Endothelial cell of umbilical vein (primary cell): ENCODE data around the gene AKT2. TPM values are rescaled to one million over a fixed set of nuclear protein-coding genes. Genes with fewer than 3 reads are reported as not detected.

Source experiments
- BruUV-seq: library from RNA; stranded (reverse); fragments of 400-500 nt; replicated peaks from 2 replicates; lab custom pipeline; 2021; lab: Mats Ljungman, UMichigan
- CTCF ChIA-PET: fragments of 300-600, 350-600 bp; sonication (Branson Sonifier 250); formaldehyde crosslinking; loops from one replicate; lab custom pipeline; 2021; ENCODE audit warnings: antibody characterized with exemption, inconsistent platforms; lab: Charles Lee
- POLR2A ChIA-PET: fragments of 300-600, 350-600 bp; sonication (Branson Sonifier 250); formaldehyde crosslinking; loops from one replicate; lab custom pipeline; 2021; ENCODE audit warnings: antibody characterized with exemption, inconsistent platforms; lab: Charles Lee
- DNase-seq: peaks from one replicate; pipeline ENCODE4 v3.0.0-alpha.2; 2011; ENCODE audit warnings: low read depth, low spot score
- FAIRE-seq: peaks from 2 replicates; lab custom pipeline; 2011; peaks lifted over from hg19 to GRCh38; lab: Jason Lieb, UNC
- H2AFZ ChIP-seq: 2 replicates; pipeline ENCODE4 v1.6.0; 2012; ENCODE audit warnings: low read depth, low read length, control low read depth, inconsistent platforms
- H3K27ac ChIP-seq: 2 replicates; pipeline ENCODE4 v1.5.1; 2011; ENCODE audit warnings: low read depth, mild to moderate bottlenecking, control low read depth, low read length, moderate library complexity; ENCODE audit not compliant: insufficient read depth
- H3K27me3 ChIP-seq, 2 experiments: 2 replicates each; pipeline versions ENCODE4 v1.6.0 to v1.6.1; 2011; ENCODE audit warnings: low read length in 2 of 2, mixed read lengths in 1 of 2; ENCODE audit not compliant: control insufficient read depth in 2 of 2, insufficient read depth in 2 of 2
- H3K36me3 ChIP-seq, 2 experiments: 2 replicates in 1 of 2; 3 replicates in 1 of 2; pipeline ENCODE4 v1.5.1; 2011; ENCODE audit warnings: low read length in 2 of 2, mild to moderate bottlenecking in 1 of 2, moderate library complexity in 1 of 2; ENCODE audit not compliant: control insufficient read depth in 2 of 2, insufficient read depth in 2 of 2; ENCODE audit errors: extremely low read depth in 1 of 2
- H3K4me1 ChIP-seq: 3 replicates; pipeline ENCODE4 v1.5.1; 2011; ENCODE audit warnings: mild to moderate bottlenecking, low read length; ENCODE audit not compliant: control insufficient read depth, insufficient read depth; ENCODE audit errors: extremely low read depth
- H3K4me2 ChIP-seq: 2 replicates; pipeline ENCODE4 v1.6.1; 2011; ENCODE audit warnings: low read length, control low read depth, mixed read lengths; ENCODE audit not compliant: insufficient read depth
- H3K4me3 ChIP-seq, 3 experiments: fragments of 200-600 bp in 1 of 3; sonication (generic), shearing (Covaris generic) in 1 of 3; replicated peaks in 1 of 3; 2 replicates each; pipeline ENCODE4 v1.5.1; 2011 to 2016; ENCODE audit warnings: control low read depth in 3 of 3, low read length in 3 of 3, mild to moderate bottlenecking in 2 of 3, inconsistent platforms in 1 of 3, low read depth in 1 of 3, moderate library complexity in 1 of 3; ENCODE audit not compliant: insufficient read depth in 1 of 3
- H3K79me2 ChIP-seq: 2 replicates; pipeline ENCODE4 v1.6.0; 2012; ENCODE audit warnings: low read length, inconsistent platforms; ENCODE audit not compliant: control insufficient read depth, insufficient read depth
- H3K9ac ChIP-seq: replicated peaks from 2 replicates; pipeline ENCODE3; 2011; ENCODE audit warnings: low read length, control low read depth; ENCODE audit not compliant: insufficient read depth; ENCODE audit errors: extremely low read depth
- H3K9me1 ChIP-seq: replicated peaks from 3 replicates; pipeline ENCODE4 v1.6.0; 2011; ENCODE audit warnings: mild to moderate bottlenecking, low read length; ENCODE audit not compliant: control insufficient read depth, insufficient read depth; ENCODE audit errors: extremely low read depth
- H3K9me3 ChIP-seq: replicated peaks from 2 replicates; pipeline ENCODE4 v1.5.1; 2012; ENCODE audit warnings: low read length, inconsistent platforms; ENCODE audit not compliant: control insufficient read depth, insufficient read depth
- H4K20me1 ChIP-seq: replicated peaks from 2 replicates; pipeline ENCODE3; 2011; ENCODE audit warnings: mild to moderate bottlenecking, low read length; ENCODE audit not compliant: control insufficient read depth, insufficient read depth; ENCODE audit errors: extremely low read depth
- CTCF ChIP-seq, 2 donors: IDR thresholded peaks; 1 replicate in 1 of 2; 2 replicates in 1 of 2; pipeline ENCODE4 v1.5.1; 2011; ENCODE audit warnings: low read length in 2 of 2, mild to moderate bottlenecking in 2 of 2, moderate library complexity in 2 of 2, control low read depth in 1 of 2, inconsistent platforms in 1 of 2, low read depth in 1 of 2; ENCODE audit not compliant: insufficient read depth in 1 of 2; ENCODE audit errors: extremely low read depth in 1 of 2
- EZH2 ChIP-seq: IDR thresholded peaks from 2 replicates; pipeline ENCODE4 v1.6.1; 2012; ENCODE audit warnings: borderline replicate concordance, low read depth, mild to moderate bottlenecking, moderate library complexity, low read length, inconsistent platforms; ENCODE audit not compliant: severe bottlenecking
- FOS ChIP-seq: IDR thresholded peaks from 2 replicates; pipeline ENCODE4 v1.6.1; 2011; ENCODE audit warnings: mild to moderate bottlenecking, low read length, moderate library complexity, borderline replicate concordance; ENCODE audit not compliant: insufficient read depth
- GATA2 ChIP-seq: IDR thresholded peaks from 2 replicates; pipeline ENCODE4 v1.7.0; 2011; ENCODE audit warnings: low read depth, mild to moderate bottlenecking, moderate library complexity, mixed read lengths, low read length; ENCODE audit not compliant: insufficient read length, insufficient read depth
- JUN ChIP-seq: IDR thresholded peaks from 2 replicates; pipeline ENCODE4 v1.6.1; 2011; ENCODE audit warnings: borderline replicate concordance, low read depth; ENCODE audit not compliant: insufficient read length, insufficient read depth
- MAX ChIP-seq: IDR thresholded peaks from 2 replicates; pipeline ENCODE4 v1.6.1; 2011; ENCODE audit not compliant: insufficient read depth, insufficient read length
- MYC ChIP-seq: IDR thresholded peaks from one replicate; pipeline ENCODE4 v1.6.1; 2011; ENCODE audit warnings: mild to moderate bottlenecking, low read depth, low read length
- POLR2A ChIP-seq: IDR thresholded peaks from 2 replicates; pipeline ENCODE4 v1.6.1; 2012; ENCODE audit warnings: low read depth, mild to moderate bottlenecking, control low read depth, low read length
- POLR2AphosphoS5 ChIP-seq: IDR thresholded peaks from 2 replicates; pipeline ENCODE4 v1.6.1; 2012; ENCODE audit warnings: low read depth, mild to moderate bottlenecking, control low read depth, low read length, moderate library complexity; ENCODE audit not compliant: insufficient read depth
- dilution Hi-C: fragments of 300-500 bp; cut with MboI; formaldehyde crosslinking; loops from one replicate; pipeline ENCODE4 v1.15.0; 2019; ENCODE audit warnings: low sequenced_read_pairs; ENCODE audit not compliant: extremely low pct_ligation_motif_present
- intact Hi-C: fragments of 100-400 bp; cut with micrococcal nuclease; formaldehyde crosslinking; loops from one replicate; pipeline ENCODE4 v1.10.0; 2022
- polyA plus RNA-seq, 4 experiments: library from polyadenylated mRNA; depleted of rRNA in 3 of 4; stranded (reverse) in 3 of 4; unstranded in 1 of 4; fragments of >200 nt; gene quantifications; 2 replicates each; pipeline versions ENCODE4 v1.2.1 to v1.2.3, GENCODE V29; 2011 to 2012; ENCODE audit warnings: missing spikeins in 1 of 4
- total RNA-seq: library from RNA; stranded (reverse); gene quantifications from 2 replicates; pipeline ENCODE4 v1.2.3, GENCODE V29; 2021

The AKT2 gene
- total and polyA plus RNA-seq, 2 donors (not counting 3 experiments of a cell fraction or from before 2014, with no cell fraction given), result 65.2 to 69.8 TPM

- FAIRE-seq (no peak), DNase-seq (peak; percentile 8)
- H3K4me3 ChIP-seq, result peak overlapping the region in 2 of 3 experiments; percentile 83 to 86
- intact Hi-C loops (loop anchor here (2.0 kb wide), 1 partner anchor 41 kb away; no protein-coding TSS in a partner anchor), dilution Hi-C loops (no loop called here)
- H3K9ac ChIP-seq, result peak overlapping the region; percentile 88
- peaks cover 11% of the 10 kb centered on the region for H3K4me1 ChIP-seq
- no peaks in the 10 kb centered on the region for H4K20me1 ChIP-seq
- peak overlapping the region; percentile 96 for H3K4me2 ChIP-seq
- H3K27ac ChIP-seq, result peak overlapping the region; percentile 67
- CTCF ChIA-PET, result interaction anchor here (0.8 to 1.8 kb wide), 2 partner anchors 22 to 24 kb away, joined by 3 to 5 read pairs; no protein-coding TSS in a partner anchor
- TF ChIP-seq MYC (no peak), EZH2 (no peak), MAX (no peak), POLR2A (no peak), CTCF (IDR thresholded peaks at IDR 0.05; ENCODE audit: extremely low read depth in 1 of 2, insufficient read depth in 1 of 2, low read depth in 1 of 2, low read length in 2 of 2) (no peak), GATA2 (no peak), POLR2AphosphoS5 (no peak), JUN (no peak), FOS (no peak)
- no peak overlapping the region for H2AFZ ChIP-seq
- H3K79me2 ChIP-seq, result peaks cover 60% of the 10 kb centered on the region
- H3K9me1 ChIP-seq, result no peaks in the 10 kb centered on the region
- POLR2A ChIA-PET, result no interaction called here
- BruUV-seq, result TSS peak; percentile 49
- no peaks in the 10 kb centered on the region for H3K27me3 ChIP-seq
- H3K36me3 ChIP-seq, result peaks cover 0 to 3% of the 10 kb centered on the region in 2 experiments
- H3K9me3 ChIP-seq, result no peaks in the 10 kb centered on the region
Observed at GRCh38 chr19:40283414-40284250, 1.5 kb downstream of the AKT2 start.
